Smooth muscle cell (in vitro differentiated cells): ENCODE data around the gene MID2. TPM values are rescaled to one million over a fixed set of nuclear protein-coding genes. Genes with fewer than 3 reads are reported as not detected.

Source experiments
- DNase-seq: peaks from one replicate; lab custom pipeline; 2025; ENCODE audit not compliant: unreplicated experiment; lab: John Stamatoyannopoulos, UW
- H2AFZ ChIP-seq: fragments of 200-600 bp; sonication (generic); 2 replicates; pipeline ENCODE4 v1.6.0; 2016; ENCODE audit warnings: antibody characterized with exemption, low read depth, mild to moderate bottlenecking
- H3F3A ChIP-seq: fragments of 200-600 bp; sonication (generic); 2 replicates; pipeline ENCODE4 v1.6.0; 2017; ENCODE audit warnings: antibody characterized with exemption, low read depth
- H3K27ac ChIP-seq: fragments of 200-600 bp; sonication (generic); 2 replicates; pipeline ENCODE4 v1.5.1; 2016; ENCODE audit warnings: low read depth, mild to moderate bottlenecking
- H3K27me3 ChIP-seq: fragments of 200-600 bp; sonication (generic); 2 replicates; pipeline ENCODE4 v1.6.1; 2016; ENCODE audit warnings: low read depth, mild to moderate bottlenecking
- H3K36me3 ChIP-seq: fragments of 200-600 bp; sonication (generic); 2 replicates; pipeline ENCODE4 v1.5.1; 2016; ENCODE audit warnings: low read depth
- H3K4me1 ChIP-seq: fragments of 200-600 bp; sonication (generic); 2 replicates; pipeline ENCODE4 v1.5.1; 2016; ENCODE audit warnings: low read depth
- H3K4me2 ChIP-seq: fragments of 200-600 bp; sonication (generic); 2 replicates; pipeline ENCODE4 v1.6.0; 2016; ENCODE audit warnings: mild to moderate bottlenecking
- H3K4me3 ChIP-seq: fragments of 200-600 bp; sonication (generic); 2 replicates; pipeline ENCODE4 v1.5.1; 2016; ENCODE audit warnings: mild to moderate bottlenecking
- H3K79me2 ChIP-seq: fragments of 200-600 bp; sonication (generic); 2 replicates; pipeline ENCODE4 v1.6.0; 2016; ENCODE audit warnings: low read depth, mild to moderate bottlenecking
- H3K9ac ChIP-seq: fragments of 200-600 bp; sonication (generic); 2 replicates; pipeline ENCODE4 v1.6.0; 2016; ENCODE audit warnings: low read depth
- H3K9me3 ChIP-seq: fragments of 200-600 bp; sonication (generic); replicated peaks from 2 replicates; pipeline ENCODE4 v1.5.1; 2016; ENCODE audit warnings: low read depth
- H4K20me1 ChIP-seq: fragments of 200-600 bp; sonication (generic); 2 replicates; pipeline ENCODE4 v1.6.0; 2016; ENCODE audit warnings: low read depth
- CTCF ChIP-seq: fragments of 200-600 bp; sonication (generic); IDR thresholded peaks from 2 replicates; pipeline ENCODE4 v1.5.1; 2017; ENCODE audit warnings: borderline replicate concordance, mild to moderate bottlenecking, antibody characterized with exemption; ENCODE audit not compliant: insufficient read depth, poor library complexity, severe bottlenecking
- WGBS: methylation state at CpG from one replicate; pipeline ENCODE4 v1.1.7; 2016; ENCODE audit warnings: low lambda C conversion rate; 5-methylcytosine and 5-hydroxymethylcytosine counted together
- polyA plus RNA-seq: library from polyadenylated mRNA; unstranded; fragments of >200 nt; fragmentation: Nextera tagmentation; extraction: Ambion mirVana; gene quantifications from 2 replicates; pipeline ENCODE4 v1.2.1, GENCODE V29; 2016
- total RNA-seq: library from RNA; depleted of rRNA; stranded (reverse); fragments of >200 nt; gene quantifications from 2 replicates; pipeline ENCODE4 v1.2.3, GENCODE V29; 2014

The MID2 gene
- total and polyA plus RNA-seq, 2 experiments from 2014 or later, result 6.7 to 16.6 TPM

DNA sequence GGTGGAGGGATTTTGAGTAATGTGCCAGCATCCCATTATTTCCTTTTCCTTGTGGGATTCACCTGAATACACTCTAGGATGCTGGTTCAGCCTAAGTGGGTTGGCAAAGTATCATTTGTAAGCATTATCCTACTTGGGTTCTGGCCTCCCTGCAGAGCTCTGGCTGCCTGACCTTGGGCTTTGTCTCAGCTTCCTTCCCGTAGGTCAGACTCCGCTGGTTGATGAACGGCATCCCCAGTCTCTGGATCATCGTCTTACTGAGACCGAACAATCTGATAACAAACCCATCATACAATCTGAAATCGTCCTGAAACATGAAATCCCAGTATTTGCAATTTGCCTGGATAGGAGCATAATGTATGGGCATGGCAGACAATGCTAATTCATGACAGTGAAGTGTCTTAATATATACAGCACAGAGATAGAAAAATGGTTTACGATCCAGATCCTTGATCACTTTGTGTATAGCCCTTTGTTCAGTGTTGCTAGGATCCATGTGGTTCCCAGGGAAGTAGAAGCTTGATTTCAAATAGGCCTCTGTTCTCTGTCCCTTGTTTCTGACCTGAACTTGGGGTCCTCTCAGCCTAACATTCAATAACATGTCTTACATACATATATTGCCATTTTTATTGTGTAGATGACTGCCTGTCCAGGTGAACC, 5.5 kb downstream of the MID2 start:
- Histone ChIP-seq H2AFZ (no peak overlapping the region), H3K4me1 (no peaks in the 10 kb centered on the region), H3K4me3 (no peak overlapping the region), H4K20me1 (peaks cover 48% of the 10 kb centered on the region), H3K4me2 (no peak overlapping the region), H3K79me2 (peaks cover 17% of the 10 kb centered on the region), H3K9ac (no peak overlapping the region), H3K36me3 (no peaks in the 10 kb centered on the region), H3F3A (no peaks in the 10 kb centered on the region), H3K9me3 (no peaks in the 10 kb centered on the region), H3K27ac (no peak overlapping the region), H3K27me3 (no peaks in the 10 kb centered on the region)
- no peak for TF ChIP-seq CTCF
- no peak for DNase-seq
- WGBS, result 84% methylated on average over 7 of the region's 7 CpGs

- H3F3A ChIP-seq, result no peaks in the 10 kb centered on the region
- no peaks in the 10 kb centered on the region for H3K27me3 ChIP-seq
- H4K20me1 ChIP-seq, result peaks cover 47% of the 10 kb centered on the region
- H3K9ac ChIP-seq, result no peak overlapping the region
- no peak for DNase-seq
- H3K4me3 ChIP-seq, result no peak overlapping the region
- WGBS, result 74% methylated on average over 3 of the region's 3 CpGs
- H3K79me2 ChIP-seq, result peaks cover 4% of the 10 kb centered on the region
- no peaks in the 10 kb centered on the region for H3K4me1 ChIP-seq
- no peak overlapping the region for H2AFZ ChIP-seq
- no peak overlapping the region for H3K27ac ChIP-seq
- H3K36me3 ChIP-seq, result no peaks in the 10 kb centered on the region
- H3K9me3 ChIP-seq, result no peaks in the 10 kb centered on the region
- no peak overlapping the region for H3K4me2 ChIP-seq
- TF ChIP-seq CTCF, result no peak
These were observed 8.9 kb downstream of the MID2 start for GRCh38 chrX:107834275-107835201.

DNA sequence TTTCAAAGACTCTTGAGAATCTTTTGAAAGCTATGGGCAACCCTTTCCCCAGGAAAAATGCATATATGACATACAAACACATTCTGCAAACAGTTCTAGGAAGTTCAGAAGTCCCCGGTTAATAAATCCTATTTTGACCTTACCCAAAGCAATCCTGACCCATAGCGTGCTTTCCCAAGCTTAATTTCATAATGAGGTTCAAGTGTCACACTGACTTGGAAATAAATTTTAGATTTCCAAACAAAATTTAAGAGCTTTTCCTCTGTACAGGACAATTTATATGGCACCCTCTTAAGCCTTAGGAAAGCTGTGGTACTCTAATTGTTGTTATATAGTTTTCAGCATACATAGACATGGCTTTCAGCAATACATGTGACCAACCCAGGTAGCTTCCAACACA, 11.3 kb downstream of the MID2 start:
- H3K4me1 ChIP-seq, result no peaks in the 10 kb centered on the region
- no peak overlapping the region for H3K27ac ChIP-seq
- no peaks in the 10 kb centered on the region for H3F3A ChIP-seq
- no peak overlapping the region for H3K4me3 ChIP-seq
- no peaks in the 10 kb centered on the region for H3K27me3 ChIP-seq
- H3K79me2 ChIP-seq, result no peaks in the 10 kb centered on the region
- no peak overlapping the region for H2AFZ ChIP-seq
- DNase-seq, result no peak
- H3K9me3 ChIP-seq, result no peaks in the 10 kb centered on the region
- WGBS, result 84% methylated on average over 2 of the region's 2 CpGs
- no peak overlapping the region for H3K9ac ChIP-seq
- H3K36me3 ChIP-seq, result peaks cover 5% of the 10 kb centered on the region
- H3K4me2 ChIP-seq, result no peak overlapping the region
- no peak for TF ChIP-seq CTCF
- peaks cover 37% of the 10 kb centered on the region for H4K20me1 ChIP-seq
